Activated gamma-delta T cell (primary cell): ENCODE measurements around the gene LILRA2.
"Not testable (repeated sequence)": the region's sequence is repeated elsewhere in the genome, so short reads cannot be mapped to it uniquely, and the experiment has no call there.

Source experiments
- DNase-seq: peaks from one replicate; lab custom pipeline; 2025; lab: John Stamatoyannopoulos, UW

Gene LILRA2

DNA sequence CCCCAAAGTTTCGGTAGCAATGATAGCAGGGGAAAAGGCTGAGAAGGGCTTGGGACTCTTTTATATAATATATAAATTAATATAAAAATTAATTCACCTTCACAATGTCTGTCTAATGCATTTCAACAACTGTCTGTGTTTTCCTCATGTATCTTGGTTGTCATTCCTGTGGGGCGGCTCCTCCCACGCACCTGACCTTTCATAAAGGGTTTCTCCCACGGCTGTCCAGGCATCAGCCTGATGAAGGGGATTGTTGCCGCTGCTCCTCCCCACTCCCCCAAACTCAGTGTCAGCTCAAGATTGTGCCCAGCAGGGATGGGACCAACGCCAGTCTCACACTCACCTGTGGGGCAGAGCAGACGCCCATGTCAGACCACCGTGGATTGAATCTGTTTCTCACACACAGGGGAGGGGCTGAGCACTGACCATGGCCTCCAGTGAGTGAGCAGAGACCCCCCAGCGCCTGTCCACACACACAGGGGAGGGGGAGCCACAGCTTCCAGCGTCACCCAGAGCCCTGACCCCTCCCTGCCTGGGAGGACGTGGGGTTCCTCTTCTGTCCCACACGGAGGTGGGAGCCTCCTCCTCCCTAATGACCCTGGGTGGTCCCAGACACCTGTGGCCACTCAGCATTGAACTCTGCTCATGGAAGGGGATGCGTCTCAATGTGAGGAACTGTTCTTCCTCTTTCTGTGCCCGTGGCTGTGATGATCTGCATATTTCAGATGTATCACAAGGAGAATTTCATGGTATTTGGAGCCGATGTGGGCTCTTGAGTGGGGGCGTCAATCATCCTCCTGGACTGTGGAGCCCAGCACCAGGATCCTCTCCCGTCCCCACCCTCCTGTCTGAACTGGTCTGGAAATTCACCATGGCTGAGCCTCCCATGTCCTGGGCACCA, 1.6 kb upstream of the LILRA2 start:
- not testable (repeated sequence) for DNase-seq

DNA sequence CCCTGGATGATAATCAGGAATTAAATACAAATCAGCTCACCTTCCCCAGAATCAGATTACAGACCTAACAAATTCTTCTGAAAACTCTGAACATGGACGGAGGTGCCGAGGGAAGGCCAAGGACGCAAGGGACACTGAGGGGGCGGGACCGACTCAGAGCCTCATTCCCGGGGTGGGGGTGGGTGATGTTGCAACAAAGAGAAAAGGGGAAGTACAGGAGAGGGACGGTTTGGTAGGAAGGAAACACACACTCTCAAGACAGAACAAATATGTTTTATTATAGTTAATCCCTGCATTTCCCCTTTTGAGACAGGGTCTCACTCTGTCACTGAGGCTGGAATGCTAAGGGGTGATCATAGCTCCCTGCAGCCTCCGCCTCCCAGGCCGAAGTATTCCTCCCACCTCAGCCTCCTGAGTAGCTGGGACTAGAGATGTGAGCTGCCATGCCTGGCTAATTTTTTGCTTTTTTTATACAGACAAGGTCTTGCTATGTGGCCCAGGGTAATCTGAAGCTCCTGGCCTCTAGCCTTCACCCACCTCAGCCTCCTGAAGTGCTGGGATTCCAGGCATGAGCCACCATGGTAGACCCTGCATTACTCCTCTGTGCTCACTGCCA, 786 bp upstream of the LILRA2 start:
- DNase-seq: no peak

DNA sequence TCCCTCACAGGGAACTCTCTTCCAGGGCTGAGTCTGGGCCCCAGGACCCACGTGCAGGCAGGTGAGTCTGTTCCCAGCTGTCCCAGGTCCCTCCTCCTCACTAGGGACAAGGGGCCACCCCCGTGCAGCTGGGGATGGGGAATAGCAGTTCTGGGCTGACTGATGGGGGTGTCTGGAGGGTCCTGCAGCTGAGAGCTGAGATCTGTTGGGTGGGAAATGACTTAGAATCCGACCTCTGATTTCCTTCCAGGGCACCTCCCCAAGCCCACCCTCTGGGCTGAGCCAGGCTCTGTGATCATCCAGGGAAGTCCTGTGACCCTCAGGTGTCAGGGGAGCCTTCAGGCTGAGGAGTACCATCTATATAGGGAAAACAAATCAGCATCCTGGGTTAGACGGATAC, 461 bp downstream of the LILRA2 start:
- DNase-seq: no peak

DNA sequence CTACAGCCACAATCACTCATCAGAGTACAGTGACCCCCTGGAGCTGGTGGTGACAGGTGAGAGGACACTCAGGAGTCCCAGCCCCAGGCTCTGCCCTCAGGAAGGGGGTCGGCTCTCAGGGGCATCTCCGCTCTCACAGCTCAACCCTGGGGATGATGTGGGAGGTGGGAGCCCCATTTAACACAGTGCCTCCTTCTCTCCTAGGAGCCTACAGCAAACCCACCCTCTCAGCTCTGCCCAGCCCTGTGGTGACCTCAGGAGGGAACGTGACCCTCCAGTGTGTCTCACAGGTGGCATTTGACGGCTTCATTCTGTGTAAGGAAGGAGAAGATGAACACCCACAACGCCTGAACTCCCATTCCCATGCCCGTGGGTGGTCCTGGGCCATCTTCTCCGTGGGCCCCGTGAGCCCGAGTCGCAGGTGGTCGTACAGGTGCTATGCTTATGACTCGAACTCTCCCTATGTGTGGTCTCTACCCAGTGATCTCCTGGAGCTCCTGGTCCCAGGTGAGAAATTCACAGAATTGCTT, 1.0 kb downstream of the LILRA2 start:
- DNase-seq: no peak

DNA sequence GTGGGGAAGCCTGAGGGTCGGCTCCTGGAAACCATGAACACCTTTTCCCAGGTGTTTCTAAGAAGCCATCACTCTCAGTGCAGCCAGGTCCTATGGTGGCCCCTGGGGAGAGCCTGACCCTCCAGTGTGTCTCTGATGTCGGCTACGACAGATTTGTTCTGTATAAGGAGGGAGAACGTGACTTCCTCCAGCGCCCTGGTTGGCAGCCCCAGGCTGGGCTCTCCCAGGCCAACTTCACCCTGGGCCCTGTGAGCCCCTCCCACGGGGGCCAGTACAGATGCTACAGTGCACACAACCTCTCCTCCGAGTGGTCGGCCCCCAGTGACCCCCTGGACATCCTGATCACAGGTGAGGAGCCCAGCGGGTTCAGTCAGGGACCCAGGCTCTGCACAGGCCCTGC, 1.6 kb downstream of the LILRA2 start:
- not testable (repeated sequence) for DNase-seq

DNA sequence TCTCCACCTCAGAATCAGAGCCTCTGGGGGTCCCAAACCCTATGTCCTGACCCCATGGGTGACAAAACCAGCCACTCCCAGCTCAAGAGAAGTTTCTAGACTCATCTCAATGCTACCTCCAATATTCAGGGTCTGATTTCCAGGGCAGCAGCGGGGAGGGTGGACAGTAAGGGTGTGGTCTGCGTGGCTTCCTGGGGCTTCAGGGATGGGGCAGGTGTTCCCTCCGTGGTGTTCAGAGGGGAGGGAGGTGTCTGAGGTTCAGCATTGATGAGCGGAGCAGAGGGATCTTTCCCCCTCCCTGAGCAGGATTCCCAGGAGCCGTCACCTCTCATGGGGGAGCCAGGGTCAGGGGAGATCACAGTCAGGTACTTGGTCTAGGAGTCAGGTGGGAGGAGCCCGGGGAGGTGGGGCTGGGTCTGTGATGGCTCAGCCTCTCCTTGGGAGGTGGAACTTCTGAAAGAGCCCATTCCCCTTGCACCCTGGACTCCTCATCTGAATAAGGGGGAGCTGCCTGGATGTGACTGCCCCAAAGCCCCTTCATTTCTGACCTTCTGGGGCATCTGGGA, 2.9 kb downstream of the LILRA2 start:
- no peak for DNase-seq

DNA sequence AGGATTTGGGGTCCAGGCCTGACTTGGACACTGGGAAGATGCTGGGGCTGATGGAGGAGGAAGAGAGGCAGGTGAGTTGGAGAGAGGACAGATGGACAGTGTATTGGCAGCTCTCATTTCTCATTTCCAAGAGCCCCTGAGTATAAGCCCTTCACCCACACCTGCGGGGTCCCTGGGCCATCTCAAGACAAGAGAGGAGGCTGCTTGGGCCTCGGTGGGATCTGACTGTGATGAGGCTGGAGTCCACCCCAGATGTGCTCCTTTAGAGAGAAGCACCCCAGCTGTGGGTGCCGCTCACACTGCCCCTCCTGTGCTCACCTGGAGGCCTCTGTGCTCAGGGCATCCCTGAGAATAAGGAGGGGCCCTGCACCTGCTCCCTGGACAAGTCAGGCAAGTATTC, 3.7 kb downstream of the LILRA2 start:
- no peak for DNase-seq

DNA sequence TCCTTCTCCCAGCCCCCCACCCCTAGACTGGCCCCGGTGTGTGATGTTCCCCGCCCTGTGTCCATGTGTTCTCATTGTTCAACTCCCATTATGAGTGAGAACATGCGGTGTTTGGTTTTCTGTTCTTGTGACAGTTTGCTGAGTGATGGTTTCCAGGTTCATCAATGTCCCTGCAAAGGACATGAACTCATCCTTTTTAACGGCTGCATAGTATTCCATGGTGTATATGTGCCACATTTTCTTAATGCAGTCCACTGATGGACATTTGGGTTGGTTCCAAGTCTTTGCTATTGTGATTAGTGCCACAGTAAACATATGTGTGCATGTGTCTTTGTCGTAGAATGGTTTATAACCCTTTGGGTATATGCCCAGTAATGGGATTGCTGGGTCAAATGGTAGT, 4.7 kb downstream of the LILRA2 start:
- DNase-seq: not testable (repeated sequence)

DNA sequence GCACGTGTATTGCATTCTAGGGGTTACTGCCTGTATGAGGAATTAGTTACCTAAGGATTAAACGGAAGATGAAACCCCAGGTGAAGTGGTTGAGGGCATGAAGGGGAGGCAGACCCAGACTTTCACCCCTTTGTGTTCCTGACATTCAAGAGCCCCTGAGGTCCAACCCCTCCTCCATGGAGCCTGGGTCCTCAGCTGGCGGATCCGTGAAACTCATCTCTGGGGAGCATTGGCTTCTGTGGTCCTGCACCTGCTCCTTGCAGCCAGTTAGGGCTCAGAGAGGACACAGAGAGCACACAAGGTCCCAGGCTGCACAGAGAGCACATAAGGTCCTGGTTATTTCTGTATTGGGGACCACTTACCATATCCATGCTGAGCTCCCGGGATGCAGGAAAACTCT, 12.8 kb downstream of the LILRA2 start:
- no peak for DNase-seq

DNA sequence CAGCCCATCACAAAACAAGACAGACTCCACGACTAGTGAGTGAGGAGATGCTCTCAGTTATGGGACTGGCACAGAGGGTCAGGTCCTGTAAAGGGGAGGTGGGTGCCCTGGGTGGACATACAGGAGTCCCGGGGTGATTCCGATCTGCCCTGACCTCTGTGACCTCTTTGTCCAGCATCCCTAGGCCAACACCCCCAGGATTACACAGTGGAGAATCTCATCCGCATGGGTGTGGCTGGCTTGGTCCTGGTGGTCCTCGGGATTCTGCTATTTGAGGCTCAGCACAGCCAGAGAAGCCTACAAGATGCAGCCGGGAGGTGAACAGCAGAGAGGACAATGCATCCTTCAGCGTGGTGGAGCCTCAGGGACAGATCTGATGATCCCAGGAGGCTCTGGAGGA, 13.4 kb downstream of the LILRA2 start:
- no peak for DNase-seq

DNA sequence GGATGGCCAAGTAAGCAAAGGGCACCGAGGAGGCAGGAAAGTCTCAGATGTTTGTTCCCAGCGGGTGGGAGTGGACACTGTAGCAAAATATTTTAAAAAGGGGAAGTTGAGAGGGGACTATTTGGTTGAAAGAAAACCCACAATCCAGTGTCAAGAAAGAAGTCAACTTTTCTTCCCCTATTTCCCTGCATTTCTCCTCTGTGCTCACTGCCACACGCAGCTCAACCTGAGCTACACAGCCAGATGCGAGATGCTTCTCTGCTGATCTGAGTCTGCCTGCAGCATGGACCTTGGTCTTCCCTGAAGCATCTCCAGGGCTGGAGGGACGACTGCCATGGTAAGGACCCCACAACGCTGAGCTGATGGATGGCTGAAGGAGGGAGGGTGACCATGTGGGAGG, 19.9 kb downstream of the LILRA2 start, which contains the start of gene LILRA1:
Gene LILRA1 (plus strand): TSS at position 188 of the 400 bp plus-strand sequence. CDS start 613 bp downstream, outside the sequence.
- DNase-seq: not testable (repeated sequence)

DNA sequence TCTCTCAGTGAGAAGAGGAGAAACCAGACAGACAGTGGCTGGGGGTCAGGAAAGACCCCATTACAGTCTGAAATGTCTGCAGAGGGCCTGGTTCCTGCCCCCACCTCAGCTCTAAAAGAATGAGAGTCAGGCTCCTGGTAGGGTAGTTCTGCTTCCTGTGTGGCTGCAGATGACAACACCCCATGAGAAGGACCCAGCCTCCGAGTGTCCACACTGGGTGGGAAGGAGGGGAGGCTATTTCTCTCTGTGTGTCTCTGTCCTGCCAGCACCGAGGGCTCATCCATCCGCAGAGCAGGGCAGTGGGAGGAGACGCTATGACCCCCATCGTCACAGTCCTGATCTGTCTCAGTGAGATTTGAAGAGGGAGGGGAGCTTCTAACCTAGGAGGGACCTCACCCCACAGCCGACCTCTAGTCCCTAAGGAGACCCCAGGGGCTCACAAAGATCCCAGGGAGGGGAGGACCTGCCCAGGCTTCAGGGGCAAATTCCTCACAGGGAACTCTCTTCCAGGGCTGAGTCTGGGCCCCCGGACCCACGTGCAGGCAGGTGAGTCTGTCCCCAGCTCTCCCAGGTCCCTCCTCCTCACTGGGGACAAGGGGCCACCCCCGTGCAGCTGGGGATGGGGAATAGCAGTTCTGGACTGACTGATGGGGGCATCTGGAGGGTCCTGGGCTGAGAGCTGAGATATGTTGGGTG, 20.5 kb downstream of the LILRA2 start:
- DNase-seq: not testable (repeated sequence)

DNA sequence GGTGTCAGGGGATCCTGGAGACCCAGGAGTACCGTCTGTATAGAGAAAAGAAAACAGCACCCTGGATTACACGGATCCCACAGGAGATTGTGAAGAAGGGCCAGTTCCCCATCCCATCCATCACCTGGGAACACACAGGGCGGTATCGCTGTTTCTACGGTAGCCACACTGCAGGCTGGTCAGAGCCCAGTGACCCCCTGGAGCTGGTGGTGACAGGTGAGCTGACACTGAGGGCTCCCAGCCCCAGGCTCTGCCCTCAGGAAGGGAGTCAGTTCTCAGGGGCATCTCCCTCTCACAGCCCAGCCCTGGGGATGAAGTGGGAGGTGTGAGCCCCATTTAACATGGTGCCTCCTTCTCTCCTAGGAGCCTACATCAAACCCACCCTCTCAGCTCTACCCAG, 21.1 kb downstream of the LILRA2 start:
- DNase-seq: no peak

DNA sequence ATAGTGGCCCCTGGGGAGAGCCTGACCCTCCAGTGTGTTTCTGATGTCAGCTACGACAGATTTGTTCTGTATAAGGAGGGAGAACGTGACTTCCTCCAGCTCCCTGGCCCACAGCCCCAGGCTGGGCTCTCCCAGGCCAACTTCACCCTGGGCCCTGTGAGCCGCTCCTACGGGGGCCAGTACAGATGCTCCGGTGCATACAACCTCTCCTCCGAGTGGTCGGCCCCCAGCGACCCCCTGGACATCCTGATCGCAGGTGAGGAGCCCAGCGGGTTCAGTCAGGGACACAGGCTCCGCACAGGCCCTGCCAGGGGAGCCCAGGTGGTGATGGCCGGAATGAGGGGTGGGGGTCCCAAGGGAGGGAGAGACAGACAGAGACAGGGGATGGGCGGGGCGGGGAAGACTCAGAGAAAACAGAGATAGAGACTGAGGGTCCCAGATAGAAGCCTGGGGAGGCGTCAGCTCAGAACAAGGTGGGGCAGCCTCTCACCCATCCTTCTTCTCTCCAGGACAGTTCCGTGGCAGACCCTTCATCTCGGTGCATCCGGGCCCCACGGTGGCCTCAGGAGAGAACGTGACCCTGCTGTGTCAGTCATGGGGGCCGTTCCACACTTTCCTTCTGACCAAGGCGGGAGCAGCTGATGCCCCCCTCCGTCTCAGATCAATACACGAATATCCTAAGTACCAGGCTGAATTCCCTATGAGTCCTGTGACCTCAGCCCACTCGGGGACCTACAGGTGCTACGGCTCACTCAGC, 22.3 kb downstream of the LILRA2 start:
- not testable (repeated sequence) for DNase-seq

DNA sequence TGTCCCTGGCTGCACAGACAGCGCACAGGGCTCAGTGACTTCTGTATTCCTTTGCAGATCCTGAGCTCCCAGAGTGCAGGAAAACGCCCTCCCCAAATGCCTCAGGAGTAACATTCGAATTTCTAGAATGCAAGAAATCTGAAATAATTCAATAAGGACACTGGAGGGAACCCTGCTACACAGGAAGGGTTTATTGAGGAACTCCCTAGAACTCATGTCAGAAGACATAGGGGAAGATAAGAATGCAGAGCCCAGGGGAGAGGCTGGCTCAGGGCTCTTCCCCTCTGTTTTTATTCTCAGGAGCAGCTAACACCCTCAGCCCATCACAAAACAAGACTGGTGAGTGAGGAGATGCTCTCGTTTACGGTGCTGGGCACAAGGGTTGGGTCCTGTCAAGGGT, 26.6 kb downstream of the LILRA2 start:
- no peak for DNase-seq

DNA sequence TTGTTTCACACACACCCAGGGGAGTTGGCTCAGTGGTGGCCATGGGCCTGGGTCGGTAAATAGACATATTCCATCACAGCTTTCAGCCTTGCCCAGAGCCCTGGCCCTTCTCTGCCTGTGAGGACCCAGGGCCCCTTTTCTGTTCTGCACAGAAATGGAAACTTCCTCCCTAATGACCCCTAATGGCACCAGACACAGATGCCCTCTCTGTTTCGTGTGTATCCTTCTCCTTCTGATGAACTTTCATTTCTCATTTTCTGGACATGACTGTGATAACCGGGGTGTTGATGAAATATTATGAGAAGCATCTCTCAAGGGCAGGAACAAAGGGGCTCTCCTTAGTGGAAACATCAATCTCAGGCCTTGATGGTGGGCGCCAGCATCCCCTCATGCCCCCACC, 32.6 kb downstream of the LILRA2 start:
- DNase-seq: no peak

DNA sequence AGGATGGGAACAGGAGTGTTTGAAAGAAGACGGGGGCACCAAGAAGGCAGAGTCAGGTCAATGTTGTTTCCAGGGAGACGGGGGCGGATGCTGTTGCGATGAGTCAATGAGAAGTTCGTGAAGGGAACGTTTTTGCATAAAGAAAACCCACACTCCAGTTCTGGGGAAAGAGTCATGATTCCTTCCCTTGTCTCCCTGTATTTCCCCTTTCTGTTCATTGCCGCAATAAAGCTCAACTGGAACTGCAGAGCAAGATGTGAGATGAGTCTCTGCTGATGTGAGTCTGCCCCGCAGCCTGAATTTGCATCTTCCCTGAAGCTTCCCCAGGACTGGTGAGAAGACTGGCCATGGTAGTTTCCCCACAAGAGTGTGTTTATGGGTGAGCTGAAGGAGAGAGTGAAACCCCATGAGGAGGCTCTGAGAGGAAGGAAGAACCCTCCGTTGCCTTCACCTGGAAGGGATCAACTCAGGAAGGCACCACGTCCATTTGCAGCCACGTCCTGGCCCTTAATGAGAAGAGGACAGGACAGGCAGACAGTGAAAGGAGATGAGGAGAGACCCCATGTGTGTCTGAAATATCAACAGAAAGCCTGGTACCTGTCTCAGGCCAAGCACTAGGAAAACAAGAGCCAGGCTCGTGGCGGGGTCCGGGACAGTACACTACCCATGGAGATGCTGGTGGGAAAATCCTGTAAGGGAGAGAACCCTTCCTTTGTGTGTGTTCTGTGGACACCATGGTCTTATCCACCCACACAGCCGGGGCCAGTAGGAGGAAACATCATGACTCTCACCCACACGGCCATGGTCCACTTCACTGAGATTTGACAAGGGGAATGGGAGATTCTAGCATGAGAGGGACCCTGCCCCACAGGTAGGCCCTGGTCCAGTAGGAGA, 33.5 kb downstream of the LILRA2 start:
- DNase-seq: no peak

DNA sequence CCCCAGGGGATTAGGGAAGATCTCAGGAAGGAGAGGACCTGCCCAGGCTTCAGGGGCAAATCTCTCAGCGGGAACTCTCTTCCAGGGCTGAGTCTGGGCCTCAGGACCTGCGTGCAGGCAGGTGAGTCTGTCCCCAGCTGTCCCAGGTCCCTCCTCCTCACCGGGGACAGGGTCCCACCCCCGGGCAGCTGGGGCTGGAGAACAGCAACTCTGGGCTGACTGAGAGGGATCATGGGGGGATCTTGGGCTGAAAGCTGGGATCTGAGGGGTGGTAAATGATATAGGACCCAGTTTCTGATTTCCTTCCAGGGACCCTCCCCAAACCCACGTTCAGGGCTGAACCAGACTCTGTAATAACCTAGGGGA, 34.2 kb downstream of the LILRA2 start:
- no peak for DNase-seq

DNA sequence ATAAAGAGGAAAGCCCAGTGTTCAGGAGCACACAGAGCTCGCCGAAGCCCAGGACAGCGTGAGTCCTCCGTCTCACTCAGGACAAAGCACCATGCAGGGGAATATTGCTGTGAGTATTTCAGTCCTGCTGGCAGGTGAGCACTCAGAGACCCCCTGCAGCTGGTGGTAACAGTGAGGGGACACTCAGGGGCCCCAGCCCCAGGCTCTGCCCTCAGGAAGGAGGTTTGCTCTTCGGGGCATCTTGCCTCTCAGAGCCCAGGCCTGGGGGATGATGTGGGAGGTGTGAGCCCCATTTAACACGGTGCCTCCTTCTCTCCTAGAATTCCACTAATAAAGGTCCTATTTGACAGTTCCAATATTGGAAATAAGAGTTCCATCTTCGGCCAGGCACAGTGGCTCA, 34.6 kb downstream of the LILRA2 start:
- DNase-seq: no peak

DNA sequence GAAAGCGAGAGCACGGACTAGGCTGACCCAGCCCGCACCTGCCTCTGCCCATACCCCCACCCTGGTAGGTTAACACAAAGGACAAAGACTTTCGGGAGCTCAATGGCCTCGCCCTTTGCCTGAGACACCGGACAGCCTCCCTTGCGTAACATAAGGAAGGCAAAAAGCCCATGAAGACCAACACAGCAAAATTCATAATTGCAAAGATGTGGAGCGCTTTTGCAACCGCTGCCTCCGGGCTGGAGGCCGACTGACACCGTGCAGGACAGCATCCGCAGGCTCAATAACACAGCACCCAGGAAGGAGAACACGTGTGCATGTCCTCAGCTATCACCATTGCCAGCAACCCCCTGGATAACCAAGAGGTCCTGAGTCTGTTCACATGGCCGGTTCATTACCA, 35.2 kb downstream of the LILRA2 start:
- no peak for DNase-seq
